GM19328 (cell line): ENCODE data around the gene TAF5L.

Source experiments
- ATAC-seq: cut with Tn5 transposase; IDR thresholded peaks from one replicate; pipeline ENCODE4 v1.9.1; 2021; ENCODE audit warnings: mild to moderate bottlenecking, moderate library complexity; ENCODE audit not compliant: unreplicated experiment

TAF5L gene

DNA sequence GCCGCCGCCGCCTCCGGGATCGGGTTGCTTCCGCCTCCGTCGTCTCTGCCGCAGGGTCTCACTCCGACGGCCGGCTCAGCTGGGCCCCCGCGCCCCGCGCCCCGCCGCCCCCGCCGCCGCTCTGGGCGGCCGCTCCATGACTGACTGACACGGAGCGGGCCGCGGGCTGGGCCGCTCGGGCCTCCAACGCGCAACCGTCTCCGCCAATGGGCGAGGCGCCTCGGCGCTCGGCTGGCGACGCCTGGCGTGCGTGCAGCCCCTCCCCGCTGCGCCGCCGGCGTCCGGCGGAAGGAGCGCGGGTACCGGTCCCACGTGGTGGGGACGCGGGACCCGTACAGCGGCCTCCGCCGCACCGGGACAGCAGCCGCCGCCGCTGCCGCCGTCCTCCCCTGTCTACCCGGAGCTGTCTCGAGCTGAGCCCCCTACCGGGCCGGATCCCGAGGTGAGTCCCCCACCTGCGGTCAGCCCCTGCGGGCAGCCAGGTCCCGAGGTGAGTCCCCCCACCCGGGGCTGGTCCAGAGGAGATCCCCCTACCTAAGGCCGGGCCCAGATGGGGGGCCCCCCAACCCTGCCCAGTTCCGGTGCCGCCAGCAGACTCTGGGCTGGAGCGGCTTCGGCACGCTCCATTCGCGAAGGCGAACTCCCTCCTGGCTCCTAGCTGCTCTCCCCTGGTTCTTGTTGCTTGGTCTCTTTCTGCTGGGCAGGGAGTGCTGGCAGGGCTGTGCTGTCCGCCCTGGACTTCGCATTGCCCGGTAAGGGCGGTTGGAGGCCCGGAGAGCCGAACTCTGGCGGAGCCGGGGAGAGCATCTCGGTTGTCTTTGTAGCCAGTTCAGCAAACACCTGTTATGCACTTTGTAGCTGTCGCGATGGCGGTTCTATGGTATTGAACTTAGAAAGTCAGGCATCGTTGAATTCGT lies at the start of gene TAF5L, which contains the start of gene URB2:
Gene TAF5L (minus strand): TSS at position 208 of the 917 bp plus-strand sequence. CDS start 11,640 bp downstream, outside the sequence.
Gene URB2 (plus strand): TSS at position 333 of the 917 bp plus-strand sequence. CDS start 1,387 bp downstream, outside the sequence.
- ATAC-seq = peak; percentile 87

DNA sequence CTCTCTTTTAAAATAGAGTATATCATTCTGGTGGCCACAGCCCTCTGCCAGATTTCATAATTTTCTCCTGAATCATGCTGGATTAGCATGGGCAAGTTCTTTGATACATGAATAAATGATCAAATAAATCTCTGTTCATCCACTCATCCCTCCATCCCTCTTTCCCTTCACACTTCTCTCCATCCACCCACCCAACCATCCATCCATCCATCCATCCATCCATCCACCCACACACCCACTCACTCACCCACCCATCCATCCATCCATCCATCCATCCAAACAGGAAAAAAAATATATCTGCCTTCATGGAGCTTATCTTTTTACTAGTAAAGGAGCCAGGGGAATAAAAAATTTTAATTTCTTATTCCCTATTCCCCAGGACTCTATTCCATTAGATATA lies 49.5 kb upstream of the TAF5L start:
- no peak for ATAC-seq

DNA sequence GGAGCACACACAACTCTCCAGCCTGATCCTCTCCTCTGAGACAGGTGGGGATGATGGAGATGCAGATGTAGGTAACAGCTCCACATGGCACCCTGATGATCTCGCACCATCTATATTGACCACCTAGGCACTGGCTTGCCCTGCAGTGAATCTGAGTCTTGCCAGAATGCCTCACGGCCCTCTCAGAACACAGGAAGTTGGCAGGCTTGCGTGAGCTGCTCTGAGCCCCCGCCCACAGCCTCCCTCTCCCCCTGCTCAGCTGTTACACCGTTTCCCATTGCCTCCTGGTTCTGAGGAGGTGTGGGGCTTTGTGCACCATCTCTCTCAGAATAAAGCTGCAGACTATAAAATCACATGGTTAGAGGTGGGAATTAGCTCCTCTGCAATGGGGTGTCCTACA lies 48.1 kb upstream of the TAF5L start:
- ATAC-seq = no peak

DNA sequence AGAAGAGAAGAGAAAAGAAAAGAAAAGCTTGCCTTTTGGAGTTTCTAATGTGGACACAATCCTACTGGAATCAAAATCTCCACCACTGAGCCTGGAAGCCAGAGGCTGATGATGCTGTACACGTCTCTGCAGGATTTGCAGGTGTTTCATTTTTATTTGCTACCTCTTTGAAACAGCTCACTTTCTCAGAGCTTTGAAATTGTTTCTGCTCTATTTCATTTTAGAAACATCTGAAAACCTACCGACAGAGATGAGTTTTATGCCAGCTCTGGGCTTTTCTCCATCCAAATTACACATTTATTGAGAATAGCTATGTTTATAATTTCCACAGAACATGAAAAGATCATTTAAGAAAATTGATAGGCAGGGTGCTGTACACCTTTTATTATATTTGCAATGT lies 46.3 kb upstream of the TAF5L start:
- no peak for ATAC-seq

DNA sequence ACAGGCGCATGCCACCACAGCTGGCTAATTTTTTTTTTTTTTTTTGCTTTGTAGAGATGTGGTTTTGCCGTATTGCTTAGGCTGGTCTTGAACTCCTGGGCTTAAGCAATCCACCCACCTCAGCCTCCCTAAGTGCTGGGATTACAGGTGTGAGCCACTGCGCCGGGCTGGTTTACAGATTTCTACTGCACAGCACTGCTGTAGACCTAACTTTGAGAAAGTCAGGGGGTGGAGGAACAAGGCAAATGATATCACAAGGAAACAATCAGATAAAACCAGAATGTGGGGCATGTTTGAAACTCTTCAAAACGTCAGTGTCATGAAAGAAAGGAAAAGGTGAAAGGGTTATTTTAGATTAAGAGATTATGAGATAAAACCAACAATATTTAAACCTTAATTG lies 45.4 kb upstream of the TAF5L start:
- ATAC-seq = no peak

DNA sequence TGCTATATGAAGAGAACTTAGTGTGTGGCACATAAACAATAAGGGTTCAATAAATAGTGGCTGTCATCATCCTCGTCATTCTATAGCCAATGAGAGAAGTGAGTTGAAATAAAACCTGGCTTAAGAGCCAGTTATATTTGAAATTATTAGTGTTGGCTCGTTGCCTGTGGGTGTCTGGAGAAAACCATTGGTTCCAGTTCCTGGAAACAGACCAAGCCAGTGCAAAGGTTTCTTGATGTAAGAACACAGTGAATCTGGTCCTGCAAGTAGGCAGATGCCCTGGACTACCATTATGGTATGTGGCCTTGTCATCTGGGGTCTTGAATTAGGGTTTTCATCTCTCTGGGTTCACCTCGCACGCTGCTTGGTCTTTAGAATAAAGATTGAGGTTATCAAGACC lies 43.4 kb upstream of the TAF5L start:
- ATAC-seq = no peak

DNA sequence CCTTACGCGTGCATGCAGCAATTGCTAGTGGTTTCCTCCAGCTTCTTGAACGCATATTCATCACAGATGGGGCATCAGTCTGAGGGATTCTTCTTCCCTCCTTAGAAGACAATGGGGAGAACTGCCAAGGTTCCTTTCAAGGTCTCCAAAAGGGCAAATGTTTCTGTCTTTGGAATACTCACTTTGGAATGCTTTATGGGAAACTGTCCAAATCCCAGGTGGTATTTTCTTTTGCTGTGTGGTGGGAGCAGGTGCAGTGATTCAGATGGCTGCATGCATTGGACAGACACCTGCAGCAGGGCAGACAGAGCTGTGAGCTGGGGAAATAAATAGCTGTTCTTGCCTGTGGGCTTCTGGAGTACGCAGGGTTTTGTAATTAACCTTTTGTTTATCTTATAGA lies 40.7 kb upstream of the TAF5L start:
- ATAC-seq = no peak

DNA sequence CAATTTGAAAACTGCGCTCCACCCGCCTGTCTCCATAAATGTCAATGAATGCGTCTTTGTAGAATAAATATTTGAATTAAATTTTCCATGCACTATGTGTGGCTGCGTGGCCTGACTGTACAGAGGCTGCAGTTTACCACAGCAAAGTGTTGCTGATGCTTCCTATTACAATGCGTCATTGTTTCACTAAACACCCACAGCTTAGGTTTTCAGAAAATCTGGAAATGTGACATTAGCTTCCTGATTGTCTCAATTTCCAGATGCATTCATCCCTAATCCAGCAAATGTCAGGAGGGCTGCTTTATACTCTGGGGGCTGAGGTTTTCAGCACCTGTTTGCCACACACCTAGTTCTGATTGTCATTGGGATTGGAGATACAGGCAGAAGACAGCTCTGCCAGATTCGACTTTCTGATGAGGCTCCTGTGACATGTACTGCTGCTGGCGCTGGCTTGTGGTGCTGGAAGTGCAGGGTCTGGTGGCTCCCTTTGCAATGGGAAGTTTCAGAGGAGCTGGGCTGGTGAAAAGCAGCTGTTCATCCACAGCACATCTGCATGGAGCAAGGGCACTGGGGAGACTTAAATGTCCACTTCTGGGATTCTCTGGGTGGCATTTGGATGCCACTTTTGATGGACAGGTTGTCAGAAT lies 40.1 kb upstream of the TAF5L start:
- no peak for ATAC-seq

DNA sequence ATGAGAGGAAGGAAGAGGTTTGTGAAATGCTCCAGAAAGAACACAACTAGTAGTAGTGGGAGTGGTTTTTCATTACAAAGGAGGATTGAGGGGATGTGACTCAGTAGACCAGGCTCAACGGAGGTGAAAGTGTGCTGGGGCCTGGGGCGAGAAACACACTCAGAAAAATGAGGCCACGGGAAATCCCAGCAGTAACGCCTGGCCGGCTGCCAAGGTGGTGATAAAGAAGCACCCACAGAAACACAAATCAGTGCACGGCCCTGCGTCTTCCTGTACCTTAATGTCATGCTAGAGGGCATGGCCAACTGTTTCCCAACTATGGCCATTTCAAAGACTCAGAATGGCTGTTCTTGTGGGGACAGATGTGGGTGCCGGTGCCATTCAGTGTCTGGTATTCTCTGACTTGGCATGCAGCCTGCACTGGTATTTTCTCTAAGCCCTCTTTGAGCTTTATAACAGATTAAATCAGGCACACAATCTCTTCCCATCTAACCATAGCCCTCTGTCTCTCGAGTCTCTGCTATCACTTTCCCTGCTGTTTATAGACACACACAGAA lies 38.3 kb upstream of the TAF5L start:
- ATAC-seq = no peak

DNA sequence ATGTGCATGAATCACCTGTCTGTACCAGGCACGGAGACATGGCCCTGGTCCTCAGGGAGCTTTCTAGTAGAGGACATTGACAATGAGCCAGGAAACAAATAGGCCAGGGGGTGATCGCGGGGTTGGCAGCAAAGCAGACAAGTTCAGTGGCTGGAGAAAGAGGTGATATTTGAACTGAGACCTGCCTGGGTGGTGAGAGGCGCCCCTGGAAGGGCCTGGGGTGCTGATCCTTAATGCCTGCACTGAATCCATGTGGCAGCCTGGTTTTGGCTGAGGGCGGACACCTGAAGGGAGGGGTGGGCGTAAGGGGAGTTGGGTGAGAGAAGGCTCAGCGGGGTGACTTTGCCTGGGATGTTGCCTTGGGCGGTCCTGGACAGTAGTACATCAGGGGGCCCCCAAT lies 36.0 kb upstream of the TAF5L start:
- no peak for ATAC-seq

DNA sequence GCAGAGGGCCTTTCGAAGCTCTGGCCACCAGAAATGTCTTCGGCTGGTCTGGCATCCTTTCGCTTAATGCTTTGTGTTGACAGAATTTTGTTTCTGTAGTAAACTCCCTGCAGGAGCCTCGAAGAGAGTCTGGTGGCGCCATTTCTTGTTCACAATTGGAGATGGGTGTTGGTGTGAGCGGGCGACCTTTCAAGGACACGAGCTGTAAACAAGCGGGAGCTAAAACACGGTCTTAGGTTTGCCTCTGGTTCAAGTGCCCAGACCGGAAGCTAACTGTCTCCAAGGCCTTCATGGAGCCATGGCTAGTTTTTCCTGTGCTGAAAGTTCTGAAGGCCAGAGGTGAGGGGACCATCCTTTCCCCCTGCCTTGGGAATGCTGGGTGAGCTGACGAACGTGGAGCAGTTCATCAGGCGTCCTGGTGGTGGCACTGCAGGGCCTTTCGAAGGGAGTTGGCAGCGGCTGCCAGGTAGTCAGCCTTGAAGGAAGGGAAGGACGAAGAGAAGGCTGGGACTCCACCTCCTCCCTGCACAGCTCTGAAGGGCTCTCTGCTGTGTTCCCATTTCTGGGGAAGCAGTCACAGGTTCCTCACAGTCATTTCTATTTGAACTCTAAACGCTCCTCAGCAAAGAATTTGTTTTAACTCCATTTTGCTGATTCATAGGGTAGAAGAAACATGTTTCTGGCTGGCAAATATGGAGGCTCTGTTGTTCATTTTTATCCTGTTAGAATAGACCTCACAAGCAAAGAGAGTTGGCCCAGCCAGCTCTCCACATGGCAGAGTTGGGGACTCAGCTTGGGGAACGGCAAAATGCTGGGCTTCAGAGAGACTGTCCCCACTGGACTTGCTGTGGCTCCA lies 35.3 kb upstream of the TAF5L start:
- ATAC-seq = peak; percentile 58

DNA sequence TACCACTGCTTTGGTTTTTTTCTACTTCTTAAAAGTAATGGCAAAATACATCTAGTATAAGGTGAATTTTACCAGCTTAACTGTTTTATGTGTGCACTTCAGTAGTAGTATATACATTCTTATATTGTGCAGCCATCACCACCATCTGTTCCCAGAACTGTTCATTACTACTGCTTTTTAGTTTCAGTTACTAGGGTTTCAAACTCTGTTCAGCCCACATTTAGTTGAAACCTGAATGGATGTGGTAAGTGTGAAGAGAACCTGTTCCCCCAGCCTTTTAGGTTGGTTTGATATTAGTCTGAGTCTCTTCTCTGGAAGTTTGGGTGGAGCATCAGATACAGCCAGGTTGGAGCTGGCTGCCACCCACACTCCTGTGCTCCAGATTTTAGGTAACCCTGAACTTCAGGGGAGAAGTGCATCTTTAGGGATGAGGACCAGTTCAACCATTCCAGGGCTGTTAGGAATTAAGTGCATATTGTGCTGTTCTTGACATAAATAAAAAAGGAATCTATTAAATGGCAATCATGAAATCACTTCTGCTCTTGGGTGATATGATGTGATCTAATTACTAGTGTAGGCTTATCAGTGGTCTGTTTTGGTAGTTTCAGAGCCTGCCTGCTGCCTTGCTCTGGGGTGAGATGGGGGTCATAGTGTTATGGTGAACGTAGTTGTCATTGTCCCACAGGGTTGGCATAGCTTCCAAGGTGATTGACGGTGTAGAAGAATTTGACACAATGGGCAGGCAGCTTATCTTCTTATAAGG lies 32.3 kb upstream of the TAF5L start:
- ATAC-seq = no peak

DNA sequence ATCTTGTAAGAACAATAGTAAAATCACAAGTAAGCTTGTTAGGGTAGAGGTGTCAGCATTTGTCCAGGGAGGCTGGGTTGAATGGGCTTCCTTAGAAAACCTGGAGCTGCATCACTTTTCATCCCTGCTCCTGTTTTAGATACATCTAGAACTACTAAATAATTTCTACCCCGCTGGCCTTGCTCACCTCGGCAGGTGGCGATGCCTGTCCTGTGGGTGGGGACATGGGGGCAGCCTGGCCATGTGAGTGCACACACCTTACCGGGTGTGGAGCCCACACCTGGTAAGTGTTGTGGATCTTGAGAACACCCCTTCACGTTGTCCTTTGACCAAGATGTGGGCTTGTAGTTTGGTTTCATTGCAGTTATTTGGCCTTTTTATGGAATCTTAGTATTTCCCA lies 29.9 kb upstream of the TAF5L start:
- no peak for ATAC-seq

DNA sequence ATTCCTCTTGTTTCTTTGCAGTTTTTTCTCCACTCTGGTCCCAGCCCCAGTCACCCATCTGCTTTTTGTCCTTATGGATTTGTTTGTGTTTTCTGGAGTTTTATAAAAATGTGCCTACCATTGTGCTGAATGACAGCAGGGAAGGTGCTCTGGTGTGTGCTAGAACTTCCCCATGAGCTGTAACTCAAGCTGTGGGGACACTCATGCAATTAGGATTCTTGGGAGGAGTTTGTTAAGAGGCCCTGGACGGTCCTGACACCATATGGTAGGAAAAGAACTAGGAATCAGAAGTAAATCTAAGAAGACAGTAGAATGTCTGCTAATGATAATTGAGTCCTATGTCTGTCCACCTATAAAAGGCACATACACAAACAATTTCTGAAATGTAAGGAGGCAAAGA lies 27.5 kb upstream of the TAF5L start:
- ATAC-seq = no peak

DNA sequence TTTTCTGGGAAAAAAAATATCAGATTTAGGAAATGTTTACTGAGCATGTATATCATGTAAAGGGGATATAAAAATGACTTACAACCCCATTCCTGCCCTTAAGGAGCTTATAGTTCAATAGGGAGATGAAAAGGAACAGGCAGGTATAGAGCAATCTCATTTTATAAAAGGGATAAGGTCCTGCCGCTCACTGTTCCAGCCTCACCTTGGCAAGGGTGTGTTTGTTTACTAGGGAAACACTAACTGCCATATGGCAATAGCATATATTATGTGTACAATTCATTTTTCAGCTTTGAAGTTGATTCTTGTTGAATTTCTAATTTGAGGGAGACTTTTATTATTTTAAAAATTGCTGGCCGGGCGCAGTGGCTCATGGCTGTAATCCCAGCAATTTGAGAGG lies 25.6 kb upstream of the TAF5L start:
- no peak for ATAC-seq

DNA sequence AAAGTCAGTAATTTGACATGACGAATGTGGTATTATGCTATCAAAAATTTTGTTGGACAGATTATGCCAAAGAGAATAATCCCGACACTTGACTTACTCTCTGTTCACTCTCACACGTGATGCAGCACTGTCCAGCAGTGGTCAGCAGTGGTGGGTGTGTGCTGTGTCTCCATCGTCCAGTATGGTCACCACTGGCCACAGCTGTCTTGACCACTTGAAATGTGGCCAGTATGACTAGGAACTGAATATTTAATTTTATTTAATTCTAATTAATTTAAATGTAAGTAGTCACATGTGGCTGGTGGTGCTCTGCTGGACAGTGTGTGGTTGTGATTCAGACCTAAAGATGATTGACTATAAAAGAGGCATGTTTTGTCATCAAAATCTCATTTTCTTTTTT lies 24.1 kb upstream of the TAF5L start:
- no peak for ATAC-seq

DNA sequence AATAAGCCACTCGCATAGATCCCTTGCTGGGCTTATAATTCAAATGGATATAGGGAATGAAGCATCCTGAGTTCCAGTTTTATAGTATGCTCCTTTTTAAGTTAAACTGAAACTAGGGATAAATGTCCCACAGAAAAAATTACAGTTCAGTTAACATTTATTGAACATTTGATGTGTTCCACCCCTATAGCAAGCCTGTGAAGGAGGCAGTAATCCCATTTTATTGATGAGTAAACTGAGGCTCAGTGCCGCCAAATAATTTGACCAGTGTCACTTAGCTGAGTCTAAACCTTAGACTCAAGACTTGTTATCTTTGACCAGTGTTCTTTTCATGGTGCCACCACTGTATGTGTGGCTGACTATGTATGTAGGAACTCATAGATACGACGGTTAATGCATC lies 22.5 kb upstream of the TAF5L start:
- ATAC-seq = no peak

DNA sequence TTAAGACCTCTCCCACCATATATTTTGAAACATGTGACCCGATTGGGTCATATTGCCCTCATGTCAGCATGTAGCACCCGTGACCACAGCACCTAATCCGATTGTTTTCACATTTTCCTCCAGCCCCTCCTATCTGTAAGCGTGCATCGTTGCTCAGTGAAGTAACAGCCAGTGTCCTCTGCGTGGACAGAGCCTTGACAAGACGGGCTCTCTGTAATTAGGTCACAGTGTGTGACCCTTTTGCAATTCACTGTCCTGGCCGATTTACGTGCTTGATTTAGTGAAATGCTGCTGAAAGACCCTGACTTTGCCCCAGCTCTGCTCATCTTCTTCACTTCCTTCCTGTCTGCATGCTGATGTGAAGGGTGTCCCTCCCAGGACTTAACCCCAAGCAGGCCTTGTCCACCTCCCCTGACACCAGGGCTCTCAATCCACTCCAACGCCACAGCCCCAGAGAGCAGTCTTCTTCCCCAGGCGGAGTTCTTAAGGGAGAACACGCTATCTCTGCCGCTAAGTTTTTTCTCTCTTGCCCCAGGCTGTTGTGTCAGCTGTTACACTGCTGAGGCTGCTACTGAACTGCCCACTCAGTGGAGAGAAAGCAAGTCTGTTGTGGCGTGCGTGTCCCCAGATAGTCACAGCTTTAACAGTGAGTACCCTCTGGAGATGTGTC lies 19.5 kb upstream of the TAF5L start:
- ATAC-seq = no peak

DNA sequence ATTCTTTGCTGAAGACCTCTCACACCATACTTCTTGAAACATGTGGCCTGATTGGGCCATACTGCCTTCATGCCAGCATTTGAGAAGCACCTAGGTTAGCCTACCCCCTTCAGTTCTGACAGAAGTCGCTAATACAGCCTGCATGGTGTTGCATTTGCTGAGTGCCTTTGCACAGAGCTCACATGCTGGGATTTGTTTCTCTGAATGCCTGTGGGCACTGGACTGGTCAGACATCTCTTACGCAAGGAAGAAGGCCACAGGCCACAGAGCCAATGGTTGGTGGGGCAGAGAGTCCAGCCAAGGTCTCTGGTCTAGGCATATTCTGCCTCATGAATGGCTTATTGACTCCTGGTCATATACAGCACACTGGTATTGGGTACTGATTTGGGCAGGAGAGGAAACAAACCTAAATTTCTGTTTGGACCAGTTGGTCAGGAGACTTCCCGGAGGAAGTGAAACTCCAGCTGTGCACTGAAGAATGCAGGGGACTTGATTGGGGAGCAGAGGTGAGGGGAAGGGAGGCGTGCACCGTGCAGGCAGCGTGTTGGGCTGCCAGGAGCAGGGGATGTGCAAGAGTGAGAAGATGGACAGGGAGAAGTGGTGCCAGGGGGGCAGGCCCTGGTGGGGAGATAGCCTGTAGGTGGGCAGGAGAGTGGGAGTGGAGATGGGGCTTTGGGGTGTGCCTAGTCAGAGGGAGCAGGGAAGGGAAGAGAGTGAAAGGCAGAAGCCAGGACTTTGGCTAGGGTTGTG lies 18.2 kb upstream of the TAF5L start:
- ATAC-seq = peak; percentile 51
